22Rv1 (cell line): ENCODE measurements around the gene TLX1.

Experiments
- H3K27ac ChIP-seq: fragments of 450-650 bp; 2 replicates; pipeline ENCODE4 v1.5.1; 2017
- CTCF ChIP-seq: fragments of 450-650 bp; IDR thresholded peaks from 2 replicates; pipeline ENCODE4 v1.5.1; 2017; ENCODE audit warnings: mild to moderate bottlenecking
- ZFX ChIP-seq: fragments of 450-650 bp; IDR thresholded peaks from 2 replicates; pipeline ENCODE4 v1.6.1; 2017; ENCODE audit warnings: antibody characterized with exemption, borderline replicate concordance

TLX1 gene

DNA sequence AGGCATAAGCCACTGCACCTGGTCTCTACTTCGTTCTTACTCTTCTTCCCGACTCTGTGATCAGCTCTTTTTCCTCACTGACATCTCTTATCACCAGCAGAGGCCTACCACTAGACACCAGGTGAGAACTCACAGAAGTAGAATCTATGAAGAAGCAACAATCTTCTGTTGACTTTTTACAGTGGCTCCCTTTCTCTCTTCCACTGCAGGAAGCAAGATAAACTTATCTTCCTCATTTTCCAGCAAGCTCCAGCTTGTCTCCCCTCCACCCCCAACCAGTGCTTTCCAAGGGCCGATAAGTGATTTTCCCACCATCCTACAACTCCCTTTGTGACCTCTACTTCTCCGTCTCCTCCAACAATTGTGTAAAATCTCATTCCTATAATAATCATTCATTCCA lies 45.5 kb downstream of the TLX1 start:
- TF ChIP-seq ZFX (no peak), CTCF (no peak)
- no peak overlapping the region for H3K27ac ChIP-seq

DNA sequence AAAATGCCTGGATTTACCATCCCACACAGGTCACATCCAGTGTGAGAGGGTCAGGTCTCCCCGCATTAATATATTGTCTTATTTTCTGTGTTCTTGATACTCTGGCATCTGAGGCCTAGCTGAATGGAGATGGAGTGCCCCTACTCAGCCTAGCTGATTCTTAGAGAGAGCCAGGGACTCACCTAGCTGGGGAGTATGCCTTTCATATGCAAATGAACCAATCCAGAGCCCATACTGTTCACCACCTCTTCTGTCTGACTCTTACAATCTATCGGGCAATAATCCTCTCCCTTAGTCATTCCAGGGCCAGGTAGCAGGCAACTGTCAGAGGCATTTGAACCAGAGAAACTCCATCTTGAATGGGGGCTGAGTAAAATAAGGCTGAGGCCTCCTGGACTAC lies 51.8 kb downstream of the TLX1 start:
- TF ChIP-seq CTCF (no peak), ZFX (no peak)
- no peak overlapping the region for H3K27ac ChIP-seq

- H3K27ac ChIP-seq = no peak overlapping the region
- TF ChIP-seq CTCF = no peak
- no peak for TF ChIP-seq ZFX
Observed at GRCh38 chr10:101183458-101184183, 52.5 kb downstream of the TLX1 start.
